SK-N-SH (cell line): ENCODE results near the gene TFDP2.

Source experiments
- CTCF ChIP-seq: fragments of 200-600 bp; sonication (generic); IDR thresholded peaks from 2 replicates; pipeline ENCODE4 v1.6.1; 2017; ENCODE audit warnings: antibody characterized with exemption, mild to moderate bottlenecking, moderate library complexity
- ELF1 ChIP-seq: IDR thresholded peaks from 2 replicates; pipeline ENCODE4 v1.4.0; 2012
- FOXJ3 ChIP-seq: sonication (generic); formaldehyde crosslinking; IDR thresholded peaks from 2 replicates; pipeline ENCODE4 v1.5.1; 2020; ENCODE audit warnings: mild to moderate bottlenecking, missing genetic modification reagents
- JUND ChIP-seq: IDR thresholded peaks from 2 replicates; pipeline ENCODE4 v1.4.0; 2012
- RCOR1 ChIP-seq: fragments of 150-350 bp; IDR thresholded peaks from 2 replicates; pipeline ENCODE4 v1.6.1; 2017; ENCODE audit warnings: antibody characterized with exemption, low read length

GRCh38 chr3:141960731-141961130 lies 188.6 kb downstream of the TFDP2 start:
- TF ChIP-seq CTCF (no peak), JUND (no peak), ELF1 (no peak), FOXJ3 (CRISPR knock-in tag) (no peak), RCOR1 (no peak)
